H9 (cell line): Measurements from ENCODE around the gene CARD11. TPM values are rescaled to one million over a fixed set of nuclear protein-coding genes. Genes with fewer than 3 reads are reported as not detected.

ENCODE experiments used
- DNase-seq: peaks from one replicate; pipeline ENCODE4 v3.0.0-alpha.2; 2017
- H2AFZ ChIP-seq: one replicate; pipeline ENCODE4 v1.6.1; 2013; ENCODE audit warnings: mild to moderate bottlenecking, low read length, control low read depth, moderate library complexity
- H2AK5ac ChIP-seq: 2 replicates; pipeline ENCODE4 v1.6.1; 2013; ENCODE audit warnings: low read length, control low read depth, mixed read lengths; ENCODE audit not compliant: insufficient read length
- H2BK120ac ChIP-seq: one replicate; pipeline ENCODE4 v1.6.1; 2013; ENCODE audit warnings: low read depth, mild to moderate bottlenecking, low read length, control low read depth, inconsistent platforms; ENCODE audit not compliant: poor library complexity, severe bottlenecking
- H2BK12ac ChIP-seq: 2 replicates; pipeline ENCODE4 v1.6.1; 2013; ENCODE audit warnings: low read length, control low read depth, mixed read lengths, low read depth; ENCODE audit not compliant: insufficient read length
- H2BK15ac ChIP-seq: 2 replicates; pipeline ENCODE4 v1.6.1; 2013; ENCODE audit warnings: low read depth, low read length, control low read depth
- H2BK20ac ChIP-seq: one replicate; pipeline ENCODE4 v1.6.1; 2013; ENCODE audit warnings: low read depth, mild to moderate bottlenecking, low read length, control low read depth, inconsistent platforms; ENCODE audit not compliant: poor library complexity, severe bottlenecking
- H2BK5ac ChIP-seq: 2 replicates; pipeline ENCODE4 v1.6.1; 2013; ENCODE audit warnings: low read length, control low read depth, mixed read lengths; ENCODE audit not compliant: insufficient read length
- H3K14ac ChIP-seq: 2 replicates; pipeline ENCODE4 v1.6.1; 2013; ENCODE audit warnings: low read length, control low read depth; ENCODE audit not compliant: insufficient read depth
- H3K18ac ChIP-seq: 2 replicates; pipeline ENCODE4 v1.6.1; 2013; ENCODE audit warnings: low read depth, mild to moderate bottlenecking, mixed read lengths, low read length, control low read depth; ENCODE audit not compliant: insufficient read length
- H3K23ac ChIP-seq: 2 replicates; pipeline ENCODE4 v1.6.1; 2013; ENCODE audit warnings: low read length, control low read depth, mixed read lengths, low read depth; ENCODE audit not compliant: insufficient read length
- H3K23me2 ChIP-seq: 2 replicates; pipeline ENCODE4 v1.6.1; 2013; ENCODE audit warnings: low read depth, mild to moderate bottlenecking, mixed read lengths, low read length, control low read depth; ENCODE audit not compliant: insufficient read length, poor library complexity, severe bottlenecking
- H3K27ac ChIP-seq: 2 replicates; pipeline ENCODE4 v1.5.1; 2013; ENCODE audit warnings: low read length, control low read depth, mixed read lengths, low read depth; ENCODE audit not compliant: insufficient read length
- H3K27me3 ChIP-seq: 2 replicates; pipeline ENCODE4 v1.6.1; 2013; ENCODE audit warnings: low read length, control low read depth, inconsistent platforms; ENCODE audit not compliant: insufficient read depth
- H3K4ac ChIP-seq: 2 replicates; pipeline ENCODE4 v1.6.1; 2013; ENCODE audit warnings: low read depth, mild to moderate bottlenecking, control low read depth, inconsistent platforms, low read length, moderate library complexity
- H3K4me1 ChIP-seq: 2 replicates; pipeline ENCODE4 v1.6.1; 2013; ENCODE audit warnings: low read length, control low read depth, inconsistent platforms; ENCODE audit not compliant: insufficient read depth
- H3K4me2 ChIP-seq: 2 replicates; pipeline ENCODE4 v1.6.1; 2013; ENCODE audit warnings: low read length, control low read depth, mixed read lengths; ENCODE audit not compliant: insufficient read length, insufficient read depth
- H3K56ac ChIP-seq: 2 replicates; pipeline ENCODE4 v1.6.1; 2013; ENCODE audit warnings: low read depth, mild to moderate bottlenecking, mixed read lengths, low read length, control low read depth; ENCODE audit not compliant: insufficient read length
- H3K79me1 ChIP-seq: 2 replicates; pipeline ENCODE4 v1.6.1; 2013; ENCODE audit warnings: low read depth, mild to moderate bottlenecking, moderate library complexity, low read length, control low read depth, inconsistent platforms; ENCODE audit not compliant: insufficient read depth, poor library complexity, severe bottlenecking
- H3K79me2 ChIP-seq: 2 replicates; pipeline ENCODE4 v1.6.1; 2013; ENCODE audit warnings: low read length, control low read depth, inconsistent platforms; ENCODE audit not compliant: insufficient read depth
- H3K9ac ChIP-seq: 2 replicates; pipeline ENCODE4 v1.6.1; 2013; ENCODE audit warnings: low read length, control low read depth, mixed read lengths; ENCODE audit not compliant: insufficient read length; ENCODE audit errors: extremely low read depth
- H3K9me3 ChIP-seq: one replicate; pipeline ENCODE4 v1.6.1; 2013; ENCODE audit warnings: low read depth, low read length, inconsistent platforms; ENCODE audit not compliant: control insufficient read depth
- H3T11ph ChIP-seq: one replicate; pipeline ENCODE4 v1.6.1; 2013; ENCODE audit warnings: mild to moderate bottlenecking, low read length, control low read depth, inconsistent platforms
- H4K20me1 ChIP-seq: one replicate; pipeline ENCODE4 v1.6.1; 2013; ENCODE audit not compliant: control insufficient read depth, insufficient read length, insufficient read depth
- H4K5ac ChIP-seq: 2 replicates; pipeline ENCODE4 v1.6.1; 2013; ENCODE audit warnings: low read depth, mild to moderate bottlenecking, mixed read lengths, low read length, control low read depth; ENCODE audit not compliant: insufficient read length
- H4K8ac ChIP-seq: replicated peaks from 2 replicates; pipeline ENCODE4 v1.6.1; 2013; ENCODE audit warnings: low read length, control low read depth, mixed read lengths, low read depth; ENCODE audit not compliant: insufficient read length
- H4K91ac ChIP-seq: 2 replicates; pipeline ENCODE4 v1.6.1; 2013; ENCODE audit warnings: low read depth, mild to moderate bottlenecking, moderate library complexity, mixed read lengths, low read length, control low read depth; ENCODE audit not compliant: insufficient read length
- H3K27ac Mint-ChIP-seq, 3 experiments: 2 replicates in 2 of 3; 3 replicates in 1 of 3; pipeline ENCODE4 v1.8.0; 2020 to 2021; ENCODE audit warnings: mixed read lengths in 3 of 3, mild to moderate bottlenecking in 1 of 3, moderate library complexity in 1 of 3
- H3K27me3 Mint-ChIP-seq: 2 replicates; pipeline ENCODE4 v1.8.0; 2021; ENCODE audit warnings: low read depth, mild to moderate bottlenecking, moderate library complexity, mixed read lengths
- H3K36me3 Mint-ChIP-seq, 3 experiments: 2 replicates in 2 of 3; 3 replicates in 1 of 3; pipeline ENCODE4 v1.8.0; 2020 to 2021; ENCODE audit warnings: low read depth in 3 of 3, mixed read lengths in 3 of 3; ENCODE audit not compliant: insufficient read depth in 1 of 3
- H3K4me1 Mint-ChIP-seq, 2 experiments: 2 replicates each; pipeline ENCODE4 v1.8.0; 2020; ENCODE audit warnings: mixed read lengths in 2 of 2
- H3K4me3 Mint-ChIP-seq, 2 experiments: 2 replicates in 1 of 2; 3 replicates in 1 of 2; pipeline ENCODE4 v1.8.0; 2020 to 2021; ENCODE audit warnings: mild to moderate bottlenecking in 2 of 2, mixed read lengths in 2 of 2, moderate library complexity in 1 of 2
- H3K9me3 Mint-ChIP-seq, 2 experiments: 2 replicates in 1 of 2; 3 replicates in 1 of 2; pipeline ENCODE4 v1.8.0; 2020; ENCODE audit warnings: mild to moderate bottlenecking in 2 of 2, mixed read lengths in 2 of 2, moderate library complexity in 1 of 2
- CTCF ChIP-seq: fragments of 200-600 bp; sonication (generic); conservative IDR thresholded peaks from 3 replicates; pipeline ENCODE4 v1.8.0; 2021; ENCODE audit warnings: antibody characterized with exemption, mild to moderate bottlenecking
- WGBS: extraction: QIAGEN DNeasy Blood & Tissue Kit; methylation state at CpG from one replicate; pipeline ENCODE4 v1.1.7; 2013; ENCODE audit warnings: missing lambda C conversion rate, low lambda C conversion rate, mixed read lengths; ENCODE audit not compliant: insufficient read length; ENCODE audit errors: extremely low coverage; 5-methylcytosine and 5-hydroxymethylcytosine counted together
- total RNA-seq: library from RNA; stranded (reverse); gene quantifications from 2 replicates; pipeline ENCODE4 v1.2.1, GENCODE V29; 2021

CARD11 gene
- total RNA-seq, 1 experiment from 2014 or later, result 20.0 TPM

- Histone ChIP-seq H3K56ac (no peak overlapping the region), H3K27ac (no peak overlapping the region), H2AFZ (no peak overlapping the region), H3K23ac (no peak overlapping the region), H4K8ac (no peak overlapping the region), H3K9me3 (no peaks in the 10 kb centered on the region), H3K9ac (no peak overlapping the region), H2BK120ac (no peak overlapping the region), H3K4me2 (no peak overlapping the region), H4K20me1 (no peaks in the 10 kb centered on the region), H3K18ac (no peak overlapping the region), H3K4ac (no peak overlapping the region), H2BK5ac (no peak overlapping the region), H3K79me2 (no peaks in the 10 kb centered on the region), H3K27me3 (no peaks in the 10 kb centered on the region), H2AK5ac (no peak overlapping the region), H3T11ph (no peak overlapping the region), H3K23me2 (no peaks in the 10 kb centered on the region), H4K91ac (no peak overlapping the region), H2BK15ac (no peak overlapping the region; the same call in 1 of the 2 replicates), H3K4me1 (no peaks in the 10 kb centered on the region), H3K14ac (no peak overlapping the region), H2BK12ac (no peak overlapping the region), H3K79me1 (no peaks in the 10 kb centered on the region), H4K5ac (no peak overlapping the region), H2BK20ac (no peak overlapping the region)
- Mint-ChIP-seq H3K4me3 (no peak overlapping the region), H3K4me1 (no peaks in the 10 kb centered on the region), H3K27me3 (no peaks in the 10 kb centered on the region; the same call in 1 of the 2 replicates), H3K9me3 (0 out of 5 replicates have a peak, but pooled peaks cover 0 to 3% of the 10 kb centered on the region in 2 experiments), H3K36me3 (peaks cover 3 to 7% (median 4%) of the 10 kb centered on the region in 3 experiments; a peak in 4 of 7 replicates), H3K27ac (no peak overlapping the region)
- no peak for DNase-seq
- WGBS, result no CpG with 5 or more reads among the region's 17 CpGs
- TF ChIP-seq CTCF, result no peak
Measured at GRCh38 chr7:2908103-2908683, 135.5 kb downstream of the CARD11 start.
